ENCODE measurements around the gene BCL7C.
"Not testable (repeated sequence)": the region's sequence is repeated elsewhere in the genome, so short reads cannot be mapped to it uniquely, and the experiment has no call there.

BCL7C gene

DNA sequence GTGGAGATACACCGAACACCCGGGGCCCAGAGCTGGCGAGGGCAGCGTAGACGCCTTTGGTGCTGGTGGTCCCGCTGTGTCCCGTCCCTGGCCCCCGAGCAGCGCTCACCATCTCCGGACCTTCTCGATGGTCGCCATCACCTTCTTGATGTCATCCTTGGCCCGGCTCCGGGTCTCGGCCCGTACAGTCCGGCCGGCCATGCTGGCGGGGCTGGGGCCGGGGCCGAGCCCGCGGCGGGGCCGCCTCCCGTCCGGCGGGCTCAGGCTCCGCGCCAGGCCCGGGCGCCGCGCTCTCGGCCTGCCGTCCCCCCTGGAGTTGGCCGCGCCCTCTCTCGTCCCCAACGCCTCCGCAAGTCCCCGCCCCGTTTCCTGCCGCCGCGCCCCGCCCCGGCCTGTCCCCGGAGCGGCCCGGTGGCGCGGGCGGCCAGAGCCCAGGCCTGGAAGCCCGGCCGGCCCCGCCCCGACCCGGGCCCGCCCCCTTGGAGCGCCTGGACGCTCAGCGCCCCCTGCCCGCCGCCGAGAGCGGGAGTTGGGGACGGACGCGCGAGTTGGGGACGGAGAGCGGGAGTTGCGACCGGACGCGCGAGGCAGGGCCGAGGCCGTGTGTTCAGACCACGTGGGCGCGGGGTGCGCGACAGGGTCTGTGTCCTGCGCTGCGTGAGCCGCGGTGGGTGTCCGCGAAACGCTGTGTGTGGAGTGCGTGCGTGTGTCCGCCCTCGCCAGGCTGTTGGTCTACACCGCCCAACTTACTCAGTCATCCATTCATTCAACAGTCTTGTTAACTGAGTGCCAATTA, at the start of gene BCL7C:
Gene BCL7C, minus strand, starts transcription at position 334 of the 796 bp plus-strand sequence. Its CDS starts 133 bp downstream, at position 201.
- peak; percentile 82 for DNase-seq (ENCODE audit: low spot score)

DNA sequence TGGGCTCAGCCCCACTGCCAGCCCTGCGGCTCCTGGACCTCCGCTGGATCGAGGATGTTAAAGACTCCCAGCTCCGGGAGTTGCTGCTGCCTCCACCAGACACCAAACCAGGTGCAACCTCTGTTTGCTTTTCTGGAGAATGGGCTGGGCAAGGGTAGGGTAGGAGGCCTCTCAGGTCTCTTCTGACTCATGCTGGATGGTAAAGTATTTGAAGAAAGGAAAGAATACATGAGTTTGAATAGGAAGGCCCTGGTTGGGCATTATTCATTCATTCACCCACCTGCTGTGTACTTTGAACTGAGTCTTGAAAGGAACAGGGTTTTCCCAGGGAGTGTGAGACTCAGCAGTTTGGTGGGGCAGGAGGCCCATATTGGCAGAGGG, 48.5 kb upstream of the BCL7C start:
- DNase-seq (ENCODE audit: low spot score), result no peak

DNA sequence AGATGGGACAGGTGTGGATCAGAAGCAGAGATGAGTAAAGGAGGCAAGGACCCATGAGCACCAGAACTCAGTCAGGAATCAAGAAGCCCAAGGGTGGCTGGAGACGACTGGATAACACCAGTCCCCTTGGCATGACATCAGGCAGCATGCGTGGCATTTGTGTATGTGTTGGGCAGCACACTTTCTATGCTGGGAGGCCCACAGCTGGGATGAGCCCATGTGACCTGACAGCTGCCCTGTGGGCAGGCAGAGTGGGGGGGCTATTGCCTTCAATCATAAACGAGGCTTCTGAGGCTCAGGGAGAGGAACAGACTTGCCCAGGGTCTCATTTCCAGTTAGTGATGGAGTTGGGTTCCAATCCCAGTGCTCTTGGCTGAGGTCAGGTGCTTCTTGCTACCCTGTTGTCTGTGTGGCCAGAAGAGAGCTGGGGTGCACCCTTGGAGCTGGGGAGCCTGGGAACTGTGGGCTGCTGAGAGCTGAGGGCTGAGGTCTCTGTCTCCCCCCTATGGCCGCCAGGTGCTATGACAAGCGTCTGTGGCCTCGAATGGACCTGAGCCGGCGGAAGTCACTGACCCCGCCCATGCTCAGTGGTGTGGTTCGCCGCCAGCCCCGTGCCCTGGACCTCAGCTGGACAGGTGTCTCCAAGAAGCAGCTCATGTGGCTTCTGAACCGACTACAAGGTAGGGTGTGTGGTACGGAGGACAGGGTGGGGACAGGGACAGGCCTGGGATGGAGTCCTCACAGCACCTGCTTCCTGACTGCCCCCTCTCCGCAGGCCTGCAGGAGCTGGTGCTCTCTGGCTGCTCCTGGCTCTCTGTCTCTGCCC, 47.9 kb upstream of the BCL7C start:
- peak; percentile 57 for DNase-seq (ENCODE audit: low spot score)

DNA sequence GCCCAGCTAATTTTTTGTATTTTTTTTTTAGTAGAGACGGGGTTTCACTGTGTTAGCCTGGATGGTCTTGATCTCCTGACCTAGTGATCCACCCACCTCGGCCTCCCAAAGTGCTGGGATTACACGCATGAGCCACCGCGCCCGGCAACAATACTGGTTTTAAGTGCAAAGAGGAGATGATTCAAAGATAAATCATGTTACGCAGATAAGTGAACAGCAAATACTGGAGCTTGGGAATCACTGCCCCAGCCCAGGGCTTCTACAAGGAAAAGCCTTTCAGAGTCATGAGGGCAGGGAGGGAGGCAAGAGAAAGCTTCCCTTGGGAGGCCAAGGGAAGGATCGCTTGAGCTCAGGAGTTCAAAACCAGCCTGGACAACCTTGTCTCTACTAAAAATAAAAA, 45.7 kb upstream of the BCL7C start:
- not testable (repeated sequence) for DNase-seq (ENCODE audit: low spot score)

DNA sequence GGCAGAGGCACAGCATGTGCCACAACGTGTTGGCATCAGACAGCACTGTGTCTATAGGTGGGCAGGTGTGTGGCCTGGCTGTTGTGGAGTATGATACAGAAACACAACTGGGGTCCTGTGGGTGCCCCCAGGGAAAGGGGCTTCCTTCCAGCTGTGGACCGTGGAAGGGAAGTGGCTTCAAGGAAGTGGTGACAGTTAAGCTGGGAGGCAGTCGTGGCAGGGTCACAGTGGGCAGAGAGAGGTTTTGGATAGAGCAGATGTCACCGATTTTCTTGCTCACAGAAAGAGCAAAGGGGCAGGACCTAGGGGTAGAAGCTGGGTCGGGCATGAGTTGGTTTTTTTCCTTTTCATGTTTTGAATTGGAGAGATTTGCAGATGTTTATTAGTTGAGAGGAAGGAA, 43.8 kb upstream of the BCL7C start:
- DNase-seq (ENCODE audit: low spot score), result no peak

DNA sequence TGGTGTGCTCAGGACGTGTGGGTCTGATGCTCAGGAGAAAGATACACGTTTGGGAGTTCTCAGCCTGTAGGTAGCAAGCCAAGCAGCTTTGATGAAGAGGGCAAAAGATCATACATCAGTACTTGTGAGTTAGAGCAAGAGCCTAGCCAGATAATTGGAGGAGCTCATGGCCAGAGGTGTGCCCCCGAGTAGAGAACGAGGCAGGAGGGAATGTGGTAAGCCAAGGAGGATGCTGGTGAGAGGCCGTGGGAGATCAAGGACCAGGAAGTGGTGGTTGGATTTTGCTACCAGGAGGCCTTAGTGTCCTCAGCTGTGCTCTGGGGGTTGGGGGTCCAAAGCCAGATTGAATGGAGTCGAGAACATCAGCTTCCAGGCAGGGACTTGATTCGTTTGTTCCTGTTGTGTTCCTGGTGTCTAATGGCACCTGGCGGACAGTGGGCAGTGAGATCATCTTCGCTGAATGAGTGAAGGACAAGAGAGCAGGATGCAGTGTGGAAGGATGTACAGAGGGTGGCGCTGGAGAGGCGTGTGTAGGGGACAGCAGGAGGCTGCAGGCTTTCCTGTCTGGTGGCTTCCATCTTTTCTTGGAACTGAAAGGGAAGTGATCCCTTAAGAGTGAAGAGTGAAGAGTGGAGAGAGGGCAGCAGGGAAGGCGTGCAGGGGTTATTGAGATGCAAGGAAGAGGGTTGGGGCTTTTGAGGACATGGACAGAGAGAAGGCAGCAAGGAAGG, 41.1 kb upstream of the BCL7C start:
- DNase-seq (ENCODE audit: low spot score), result peak; percentile 63

DNA sequence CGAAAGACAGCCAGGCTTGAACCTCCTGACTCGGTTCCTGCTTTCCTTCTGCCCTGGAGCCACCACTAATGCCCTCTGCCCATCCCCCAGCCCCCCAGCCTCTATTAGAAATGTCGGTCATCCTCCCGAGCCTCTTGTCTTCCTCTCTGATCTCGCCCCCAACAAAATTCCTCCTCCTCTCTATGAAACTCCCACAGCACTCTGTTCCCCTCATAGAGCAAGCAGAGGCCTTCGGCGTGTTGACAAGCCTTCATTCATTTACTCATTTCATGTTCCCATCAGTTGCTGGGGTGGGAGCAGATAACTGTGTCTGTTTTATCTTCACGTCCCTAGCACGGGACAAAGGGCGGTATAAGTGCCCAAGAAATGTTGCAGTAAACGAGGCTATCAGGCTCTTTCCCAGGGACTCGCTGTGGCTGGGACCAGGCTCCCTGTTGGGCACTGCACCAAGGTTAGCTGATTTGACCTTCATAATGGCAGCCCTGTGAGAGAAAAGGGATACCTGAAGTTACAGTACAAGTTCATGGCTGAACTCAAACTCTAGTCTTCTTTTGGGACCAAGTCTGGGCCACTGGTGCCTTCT, 37.3 kb upstream of the BCL7C start:
- DNase-seq (ENCODE audit: low spot score), result no peak

DNA sequence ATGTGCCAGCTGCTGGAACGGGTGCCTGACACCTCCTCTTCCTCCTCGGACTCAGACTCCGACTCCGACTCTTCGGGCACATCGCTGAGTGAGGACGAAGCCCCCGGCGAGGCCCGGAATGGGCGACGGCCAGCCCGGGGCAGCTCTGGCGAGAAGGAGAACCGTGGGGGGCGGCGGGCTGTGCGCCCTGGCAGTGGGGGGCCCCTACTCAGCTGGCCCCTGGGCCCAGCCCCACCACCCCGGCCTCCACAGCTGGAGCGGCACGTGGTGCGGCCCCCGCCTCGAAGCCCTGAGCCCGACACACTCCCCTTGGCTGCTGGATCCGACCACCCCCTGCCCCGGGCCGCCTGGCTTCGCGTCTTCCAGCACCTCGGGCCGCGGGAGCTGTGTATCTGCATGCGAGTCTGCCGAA, 36.3 kb upstream of the BCL7C start:
- no peak for DNase-seq (ENCODE audit: low spot score)

DNA sequence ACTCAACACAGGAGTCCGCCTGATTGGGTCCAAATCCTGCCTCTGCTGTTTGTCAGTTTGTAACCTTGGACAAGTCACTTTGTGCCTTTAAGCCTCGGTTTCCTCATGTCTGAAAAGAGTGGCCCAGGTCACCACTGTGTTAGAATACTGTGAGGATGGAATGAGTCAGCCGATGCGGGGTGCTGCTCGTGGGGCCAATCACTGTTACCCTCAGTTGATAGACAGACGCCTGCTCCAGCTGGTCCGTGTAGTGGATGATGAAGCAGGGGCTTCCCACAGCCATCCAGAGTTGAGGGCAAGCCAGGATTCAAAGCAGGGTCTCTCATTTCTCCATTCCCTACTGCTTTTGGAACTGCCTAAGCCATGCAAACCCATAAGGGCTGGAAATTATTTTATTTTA, 35.3 kb upstream of the BCL7C start:
- no peak for DNase-seq (ENCODE audit: low spot score)

DNA sequence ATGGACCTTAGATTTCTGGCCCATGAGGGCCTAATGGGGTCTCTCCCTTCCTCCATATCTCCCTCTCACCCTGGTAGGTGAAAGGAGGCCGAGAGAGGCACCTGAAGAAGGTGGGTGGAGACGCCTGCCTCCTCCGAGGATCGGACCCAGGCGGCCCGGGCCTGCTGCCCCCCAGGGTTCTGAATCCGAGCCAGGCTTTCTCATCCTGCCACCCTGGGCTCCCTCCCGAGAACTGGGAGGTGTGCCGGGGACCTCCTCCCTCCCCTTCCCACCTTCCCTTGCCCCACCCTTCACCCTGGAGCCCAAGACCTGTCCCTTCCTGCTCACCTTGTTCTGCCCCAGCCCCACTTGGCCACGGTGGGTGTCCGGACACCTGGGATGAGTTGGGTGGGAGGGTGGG, 34.5 kb upstream of the BCL7C start:
- DNase-seq (ENCODE audit: low spot score), result no peak

DNA sequence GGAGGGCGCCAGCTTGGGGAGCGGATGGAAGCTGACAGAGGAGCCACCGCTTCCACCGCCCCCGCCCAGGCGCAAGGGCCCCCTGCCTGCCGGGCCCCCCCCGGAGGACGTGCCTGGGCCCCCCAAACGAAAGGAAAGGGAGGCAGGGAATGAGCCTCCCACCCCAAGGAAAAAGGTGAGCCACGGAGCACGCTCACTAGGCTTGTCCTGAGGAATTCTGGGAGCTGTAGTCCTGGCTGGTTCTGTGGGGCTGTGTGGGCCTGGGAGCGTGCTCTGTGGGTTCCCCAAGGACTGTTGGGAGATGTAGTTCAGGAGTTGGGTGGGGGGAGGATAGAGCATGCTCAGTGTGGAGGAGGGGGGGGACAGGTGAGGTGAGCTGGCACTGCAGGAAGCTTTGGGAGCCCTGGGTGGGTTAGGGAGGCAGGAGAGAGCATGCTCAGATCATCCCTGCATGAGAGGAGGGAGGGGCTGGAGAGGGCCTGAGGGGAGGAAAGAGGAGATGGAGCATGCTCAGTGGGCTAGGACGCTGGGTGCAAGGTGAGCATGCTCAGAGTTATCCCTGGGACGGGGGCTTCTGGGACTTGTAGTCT, 34.0 kb upstream of the BCL7C start:
- no peak for DNase-seq (ENCODE audit: low spot score)

DNA sequence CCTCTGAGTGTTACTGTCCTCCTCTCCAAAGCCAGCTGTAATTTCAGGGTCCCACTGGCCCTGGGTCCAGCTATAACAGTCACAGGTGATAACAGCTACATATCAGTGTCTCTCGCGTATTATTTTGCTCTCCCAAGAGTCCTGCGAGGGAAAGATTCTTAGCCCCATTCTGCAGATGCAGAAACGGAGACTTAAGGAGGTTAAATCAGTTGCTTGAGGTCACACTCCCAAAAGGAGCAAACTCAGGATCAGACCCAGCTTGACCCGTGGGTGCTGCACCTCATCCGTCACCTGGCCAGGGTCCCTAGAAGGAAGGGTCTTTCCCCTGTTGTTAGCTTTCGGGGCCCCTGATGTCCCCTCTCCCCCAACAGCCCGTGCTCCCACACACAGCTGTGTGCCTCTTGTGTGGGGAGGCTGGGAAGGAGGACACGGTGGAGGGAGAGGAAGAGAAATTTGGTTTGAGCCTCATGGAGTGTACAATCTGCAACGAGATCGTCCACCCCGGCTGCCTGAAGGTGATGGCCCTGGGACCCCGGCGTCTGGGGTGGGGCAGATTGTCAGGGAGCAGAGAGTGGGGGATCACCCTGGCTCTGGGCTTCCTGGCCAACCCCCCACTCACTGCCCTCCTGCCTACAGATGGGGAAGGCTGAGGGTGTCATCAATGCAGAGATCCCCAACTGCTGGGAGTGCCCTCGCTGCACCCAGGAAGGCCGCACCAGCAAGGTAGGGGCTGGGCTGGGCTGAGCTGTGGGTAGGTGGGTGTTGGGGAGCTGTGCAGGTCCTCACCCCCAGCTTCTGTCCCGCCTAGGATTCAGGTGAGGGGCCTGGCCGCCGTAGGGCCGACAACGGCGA, 33.3 kb upstream of the BCL7C start:
- DNase-seq (ENCODE audit: low spot score), result no peak

DNA sequence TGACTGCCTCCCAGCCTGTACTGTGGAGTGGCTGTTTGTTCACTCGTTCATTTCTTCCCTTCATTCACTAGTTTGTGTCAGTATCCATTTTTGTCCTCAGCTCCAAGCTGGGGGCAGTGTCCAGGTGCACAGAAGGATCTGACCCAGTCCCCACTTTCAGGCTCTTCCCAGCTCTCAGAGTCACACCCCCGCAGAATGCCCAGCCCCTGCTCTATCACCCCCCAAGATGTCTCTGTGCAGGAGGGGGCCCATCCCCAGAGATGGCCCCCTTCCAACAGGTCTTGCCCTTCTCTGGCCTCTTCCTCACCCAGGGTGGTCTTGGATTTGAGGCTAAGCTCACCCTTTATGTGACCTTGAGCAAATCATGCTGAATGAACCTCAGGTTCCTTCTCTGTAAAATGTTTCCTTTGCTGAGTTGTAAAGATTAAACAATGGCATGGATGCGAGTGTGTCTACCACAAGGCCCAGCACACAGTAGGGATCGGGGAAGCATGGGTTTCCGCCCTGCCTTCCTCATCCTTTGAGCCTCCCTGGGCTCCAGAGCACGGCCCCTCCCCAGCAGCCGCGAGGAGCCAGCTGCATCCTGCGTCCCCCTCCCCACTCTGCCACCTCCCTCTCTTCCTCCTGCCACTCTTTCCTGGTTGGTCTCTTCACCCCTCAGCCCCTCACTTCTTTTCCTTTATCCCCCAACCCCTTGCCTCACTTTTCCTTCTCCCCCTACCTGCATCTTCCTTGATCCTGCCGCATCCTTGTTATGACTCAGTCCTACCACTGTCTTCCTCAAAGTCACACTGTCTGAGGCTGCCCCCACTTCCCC, 32.3 kb upstream of the BCL7C start:
- no peak for DNase-seq (ENCODE audit: low spot score)

DNA sequence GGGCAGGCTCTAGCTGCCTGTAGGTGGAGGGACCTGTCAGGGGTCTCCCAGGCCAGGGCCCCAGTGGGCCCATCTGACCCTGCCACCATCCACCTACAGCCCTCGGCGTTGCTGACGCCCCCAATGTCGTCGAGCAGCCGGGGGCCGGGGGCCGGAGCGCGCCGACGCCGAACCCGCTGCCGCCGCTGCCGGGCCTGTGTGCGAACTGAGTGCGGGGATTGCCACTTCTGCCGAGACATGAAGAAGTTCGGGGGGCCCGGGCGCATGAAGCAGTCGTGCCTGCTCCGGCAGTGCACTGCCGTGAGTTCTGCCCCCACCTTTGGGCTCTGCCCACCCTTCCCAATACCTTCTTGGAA, 31.7 kb upstream of the BCL7C start:
- no peak for DNase-seq (ENCODE audit: low spot score)

DNA sequence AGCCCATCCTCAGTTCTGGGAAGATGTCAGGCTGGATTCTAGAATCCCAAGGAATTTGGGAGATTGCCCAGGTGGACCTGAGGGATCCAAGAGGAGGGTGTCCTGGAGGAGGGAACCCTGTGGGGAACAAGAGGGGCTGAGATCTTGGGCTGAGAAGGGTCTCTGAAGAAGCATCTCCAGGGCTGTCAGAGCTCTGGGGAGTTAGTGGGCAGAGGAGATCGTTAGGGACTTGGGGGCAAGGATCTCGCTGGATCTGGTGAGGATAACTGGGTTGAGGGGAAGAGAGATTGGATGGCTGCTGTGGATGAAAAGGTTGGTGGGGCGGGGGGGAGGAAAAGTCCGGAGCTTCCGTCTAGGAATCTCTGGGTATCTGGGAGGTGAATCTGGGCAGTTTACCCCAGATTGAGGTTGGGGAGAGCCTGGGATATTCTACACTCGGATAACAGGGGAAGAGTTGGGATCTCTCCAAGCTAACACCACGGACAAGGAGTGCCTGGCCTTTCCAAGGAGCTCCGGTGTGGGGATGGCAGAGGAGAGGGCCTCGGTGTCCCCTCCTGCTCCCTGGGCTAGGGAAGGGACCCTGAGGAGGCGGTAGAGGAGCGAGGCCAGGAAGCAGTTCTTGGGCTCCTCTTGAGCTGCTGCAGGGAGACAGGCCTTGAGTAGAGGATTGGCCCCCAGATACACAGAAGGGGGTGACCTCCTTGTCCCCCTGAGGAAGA, 31.2 kb upstream of the BCL7C start:
- DNase-seq (ENCODE audit: low spot score), result no peak

DNA sequence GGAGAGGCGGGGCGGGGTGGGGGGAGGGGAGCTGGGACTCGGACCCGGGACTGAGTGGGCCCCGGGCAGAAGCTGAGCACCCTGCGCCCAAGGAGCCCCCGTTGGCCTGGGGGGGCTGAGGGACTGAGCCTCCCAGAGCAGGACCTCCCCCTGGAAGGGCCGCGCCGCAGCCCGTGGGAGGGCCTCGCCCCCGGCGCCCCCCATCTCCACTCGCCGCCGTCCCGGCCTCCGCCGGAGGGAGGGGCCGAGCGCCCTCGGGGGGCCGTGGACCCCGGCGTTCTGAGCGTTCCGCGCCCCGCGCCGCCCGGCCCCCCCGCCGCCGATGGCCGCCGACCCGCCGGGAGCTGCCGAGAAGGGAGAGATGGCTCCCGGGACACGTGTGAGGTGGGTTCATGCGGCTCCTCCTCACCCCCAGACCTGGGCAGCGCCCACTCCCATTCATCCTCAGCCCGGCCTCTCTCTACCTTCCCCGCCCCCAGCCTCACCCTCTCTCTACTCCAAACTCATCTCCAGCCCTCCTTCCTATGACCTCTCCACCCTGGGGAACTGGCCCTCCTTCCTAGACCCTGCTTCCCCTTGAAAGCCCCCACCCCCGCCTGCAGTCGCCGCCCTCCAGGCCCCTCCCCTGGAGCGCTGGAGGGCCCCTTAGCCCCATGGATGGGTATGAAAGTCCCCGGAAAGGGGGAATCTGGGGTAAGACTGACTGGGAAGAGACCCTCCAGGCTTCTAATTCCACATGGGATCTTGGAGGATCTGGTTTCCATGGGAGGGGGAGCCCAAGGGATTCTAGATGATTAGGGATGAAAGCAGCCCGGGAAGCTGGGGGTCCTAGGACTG, 30.4 kb upstream of the BCL7C start:
- no peak for DNase-seq (ENCODE audit: low spot score)

DNA sequence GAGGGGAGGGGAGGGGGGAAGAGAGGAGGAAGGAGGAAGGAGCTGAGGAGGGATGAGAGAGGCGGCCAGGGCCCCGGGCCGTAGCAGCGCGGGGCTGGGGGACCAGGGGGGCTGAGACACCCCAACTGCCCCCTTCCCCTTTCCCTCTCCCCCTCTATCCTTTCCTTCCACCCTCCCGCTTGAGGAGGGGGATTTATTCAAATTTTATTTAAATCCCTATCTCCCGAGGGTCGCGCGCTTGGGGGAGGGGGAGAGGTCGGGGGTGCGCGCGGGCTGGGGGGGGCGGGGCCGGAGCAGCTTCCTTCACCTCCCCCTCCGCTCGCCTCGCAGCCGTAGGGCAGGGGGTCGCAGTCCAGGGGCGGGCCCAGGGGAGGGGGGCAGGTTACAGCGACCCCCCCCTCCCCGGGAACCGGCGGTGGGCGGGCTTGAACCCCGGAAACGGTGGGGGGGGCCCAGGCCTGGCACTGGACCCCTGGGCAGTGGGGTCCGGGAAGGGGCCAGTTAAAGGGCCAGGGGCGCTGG, 29.7 kb upstream of the BCL7C start, which contains the start of gene FBXL19:
Gene FBXL19, plus strand, starts transcription at position 19 of the 522 bp plus-strand sequence. CDS start 2,183 bp downstream, outside the sequence.
- no peak for DNase-seq (ENCODE audit: low spot score)

DNA sequence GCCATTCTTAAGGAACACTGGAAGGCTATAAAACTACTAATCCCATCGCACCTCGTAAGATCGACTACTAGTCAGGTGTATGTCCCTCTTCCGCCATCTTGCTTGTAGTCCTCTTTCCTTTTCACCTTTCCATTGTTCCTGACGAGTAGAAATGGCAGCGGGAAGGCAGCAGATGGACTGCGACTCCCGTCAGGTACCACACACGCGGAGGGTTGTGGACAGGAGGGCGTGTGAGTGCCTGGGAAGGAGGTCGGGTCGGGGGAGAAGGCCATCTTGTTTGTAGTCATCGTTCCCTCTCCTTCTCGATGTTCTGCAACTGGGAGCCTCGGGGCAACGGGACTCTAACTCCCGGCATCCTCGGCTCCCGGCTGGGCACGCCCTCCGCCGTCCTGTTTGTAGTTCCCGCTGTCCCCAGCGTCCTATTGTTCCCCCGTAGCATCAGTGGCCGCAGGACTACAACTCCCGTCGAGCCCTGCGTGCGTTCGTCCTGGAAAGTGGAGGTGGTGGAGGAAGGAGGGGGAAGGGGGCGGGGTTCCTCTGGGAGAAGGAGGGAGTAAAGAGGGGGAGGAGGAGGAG, 29.2 kb upstream of the BCL7C start:
- DNase-seq (ENCODE audit: low spot score), result peak; percentile 98
